ENCODE data around the gene FTCD.

DNA sequence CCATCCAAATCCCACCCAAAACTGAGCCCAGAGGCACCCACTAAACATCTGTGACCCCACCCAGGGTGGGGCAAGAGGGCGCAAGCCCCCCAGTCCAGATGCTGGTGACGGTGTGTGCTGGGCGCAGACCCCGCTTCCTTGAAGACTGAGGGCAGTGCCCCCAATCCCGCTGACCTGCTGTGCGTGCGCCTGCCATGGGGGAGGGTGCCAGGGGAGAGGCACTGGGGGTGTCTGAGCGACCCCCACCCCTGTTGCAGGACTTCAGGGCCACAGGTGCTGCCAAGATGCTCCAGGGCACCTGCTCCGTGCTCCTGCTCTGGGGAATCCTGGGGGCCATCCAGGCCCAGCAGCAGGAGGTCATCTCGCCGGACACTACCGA is 44.2 kb downstream of the FTCD start:
- TF ChIP-seq BRCA1 (IDR thresholded peaks at IDR 0.05; ENCODE audit: low read depth, low read length) (no peak), JUN (IDR thresholded peaks at IDR 0.05; ENCODE audit: low read depth, low read length) (no peak), TCF12 (IDR thresholded peaks at IDR 0.05; ENCODE audit: low read depth, low read length) (no peak), EP300 (IDR thresholded peaks at IDR 0.05; ENCODE audit: borderline replicate concordance in 1 of 2, low read depth in 2 of 2, low read length in 2 of 2) (no peak)
- TF ChIP-seq, protein P1, sequence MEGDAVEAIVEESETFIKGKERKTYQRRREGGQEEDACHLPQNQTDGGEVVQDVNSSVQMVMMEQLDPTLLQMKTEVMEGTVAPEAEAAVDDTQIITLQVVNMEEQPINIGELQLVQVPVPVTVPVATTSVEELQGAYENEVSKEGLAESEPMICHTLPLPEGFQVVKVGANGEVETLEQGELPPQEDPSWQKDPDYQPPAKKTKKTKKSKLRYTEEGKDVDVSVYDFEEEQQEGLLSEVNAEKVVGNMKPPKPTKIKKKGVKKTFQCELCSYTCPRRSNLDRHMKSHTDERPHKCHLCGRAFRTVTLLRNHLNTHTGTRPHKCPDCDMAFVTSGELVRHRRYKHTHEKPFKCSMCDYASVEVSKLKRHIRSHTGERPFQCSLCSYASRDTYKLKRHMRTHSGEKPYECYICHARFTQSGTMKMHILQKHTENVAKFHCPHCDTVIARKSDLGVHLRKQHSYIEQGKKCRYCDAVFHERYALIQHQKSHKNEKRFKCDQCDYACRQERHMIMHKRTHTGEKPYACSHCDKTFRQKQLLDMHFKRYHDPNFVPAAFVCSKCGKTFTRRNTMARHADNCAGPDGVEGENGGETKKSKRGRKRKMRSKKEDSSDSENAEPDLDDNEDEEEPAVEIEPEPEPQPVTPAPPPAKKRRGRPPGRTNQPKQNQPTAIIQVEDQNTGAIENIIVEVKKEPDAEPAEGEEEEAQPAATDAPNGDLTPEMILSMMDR (IDR thresholded peaks at IDR 0.05; ENCODE audit: control extremely low read depth in 1 of 3, insufficient read depth in 1 of 3, low read depth in 1 of 3, low read length in 3 of 3) = no peak

Measured in H1 (cell line).